GM19463 (cell line): ENCODE data around the gene NUPR1.
"Not testable (repeated sequence)": the region's sequence is repeated elsewhere in the genome, so short reads cannot be mapped to it uniquely, and the experiment has no call there.

Experiments used
- ATAC-seq: cut with Tn5 transposase; IDR thresholded peaks from one replicate; pipeline ENCODE4 v1.9.1; 2021; ENCODE audit warnings: mild to moderate bottlenecking, moderate library complexity; ENCODE audit not compliant: unreplicated experiment

NUPR1 gene

GRCh38 chr16:28527985-28528384, 10.8 kb downstream of the NUPR1 start:
- ATAC-seq: no peak

GRCh38 chr16:28527100-28527785, 11.5 kb downstream of the NUPR1 start:
- not testable (repeated sequence) for ATAC-seq

GRCh38 chr16:28526201-28527099, 12.3 kb downstream of the NUPR1 start:
- no peak for ATAC-seq

- no peak for ATAC-seq
These were observed 14.0 kb downstream of the NUPR1 start for GRCh38 chr16:28524681-28525171.

GRCh38 chr16:28522792-28523191, 16.0 kb downstream of the NUPR1 start:
- ATAC-seq: no peak

GRCh38 chr16:28521436-28521835, 17.3 kb downstream of the NUPR1 start:
- no peak for ATAC-seq

GRCh38 chr16:28520672-28521071, 18.1 kb downstream of the NUPR1 start:
- ATAC-seq: no peak

GRCh38 chr16:28514246-28514645, 24.5 kb downstream of the NUPR1 start:
- ATAC-seq: no peak

GRCh38 chr16:28513484-28514181, 25.1 kb downstream of the NUPR1 start:
- ATAC-seq: no peak

- no peak for ATAC-seq
These were observed 26.7 kb downstream of the NUPR1 start for GRCh38 chr16:28511801-28512789.

GRCh38 chr16:28511031-28511430, 27.7 kb downstream of the NUPR1 start:
- ATAC-seq: no peak

GRCh38 chr16:28505489-28506137, 33.2 kb downstream of the NUPR1 start:
- ATAC-seq: no peak

- ATAC-seq: no peak
These were observed 33.9 kb downstream of the NUPR1 start for GRCh38 chr16:28504707-28505404.

- ATAC-seq: no peak
These were observed 35.1 kb downstream of the NUPR1 start for GRCh38 chr16:28503470-28504259.

- ATAC-seq: no peak
These were observed 36.5 kb downstream of the NUPR1 start for GRCh38 chr16:28502290-28502689.

GRCh38 chr16:28501258-28502232, 37.2 kb downstream of the NUPR1 start:
- ATAC-seq: no peak
